ENCODE results near the gene PRXL2A.
A peak's percentile ranks its signal among the peaks of the same experiment; 100 is the strongest.
"Not testable (repeated sequence)": the region's sequence is repeated elsewhere in the genome, so short reads cannot be mapped to it uniquely, and the experiment has no call there.

The PRXL2A gene

GRCh38 chr10:80408242-80409101 is at the start of gene PRXL2A:
PRXL2A (plus strand) TSS chr10:80408551; CDS start chr10:80420468, 11,917 bp downstream.
- peak; percentile 67 for DNase-seq

- not testable (repeated sequence) for DNase-seq
Measured at GRCh38 chr10:80358925-80359324, 49.4 kb upstream of the PRXL2A start.

GRCh38 chr10:80359644-80360043 is 48.7 kb upstream of the PRXL2A start:
- no peak for DNase-seq

- DNase-seq: no peak
Measured at GRCh38 chr10:80365510-80365909, 42.8 kb upstream of the PRXL2A start.

- no peak for DNase-seq
Measured at GRCh38 chr10:80371467-80371866, 36.9 kb upstream of the PRXL2A start.

GRCh38 chr10:80372675-80373074 is 35.7 kb upstream of the PRXL2A start:
- no peak for DNase-seq

- DNase-seq: no peak
Measured at GRCh38 chr10:80373502-80373901, 34.8 kb upstream of the PRXL2A start.

GRCh38 chr10:80379701-80380100 is 28.6 kb upstream of the PRXL2A start:
- DNase-seq: no peak

- DNase-seq: no peak
Measured at GRCh38 chr10:80380185-80380584, 28.2 kb upstream of the PRXL2A start.

- peak; percentile 14 for DNase-seq
Measured at GRCh38 chr10:80382989-80383388, 25.4 kb upstream of the PRXL2A start.

- no peak for DNase-seq
Measured at GRCh38 chr10:80390740-80391139, 17.6 kb upstream of the PRXL2A start.

- no peak for DNase-seq
Measured at GRCh38 chr10:80392250-80392649, 16.1 kb upstream of the PRXL2A start.

GRCh38 chr10:80394358-80394916 is 13.9 kb upstream of the PRXL2A start:
- no peak for DNase-seq

GRCh38 chr10:80397014-80397413 is 11.3 kb upstream of the PRXL2A start:
- no peak for DNase-seq

GRCh38 chr10:80400136-80400804 is 8.1 kb upstream of the PRXL2A start:
- no peak for DNase-seq

GRCh38 chr10:80405035-80405434 is 3.3 kb upstream of the PRXL2A start:
- DNase-seq: no peak

- no peak for DNase-seq
Measured at GRCh38 chr10:80405626-80406025, 2.7 kb upstream of the PRXL2A start.

GRCh38 chr10:80406204-80406603 is 2.1 kb upstream of the PRXL2A start:
- no peak for DNase-seq

GRCh38 chr10:80407812-80408241 is 524 bp upstream of the PRXL2A start:
- peak; percentile 49 for DNase-seq

- no peak for DNase-seq
Measured at GRCh38 chr10:80409121-80409520, 770 bp downstream of the PRXL2A start.

- no peak for DNase-seq
Measured at GRCh38 chr10:80410122-80410521, 1.8 kb downstream of the PRXL2A start.

GRCh38 chr10:80410578-80411145 is 2.3 kb downstream of the PRXL2A start:
- DNase-seq: no peak

GRCh38 chr10:80411267-80411668 is 2.9 kb downstream of the PRXL2A start:
- DNase-seq: no peak
